HG02981 (cell line): ENCODE data around the gene CCDC60.

Source experiments
- ATAC-seq: cut with Tn5 transposase; IDR thresholded peaks from one replicate; pipeline ENCODE4 v1.9.1; 2021; ENCODE audit warnings: mild to moderate bottlenecking, moderate library complexity; ENCODE audit not compliant: unreplicated experiment

The CCDC60 gene

DNA sequence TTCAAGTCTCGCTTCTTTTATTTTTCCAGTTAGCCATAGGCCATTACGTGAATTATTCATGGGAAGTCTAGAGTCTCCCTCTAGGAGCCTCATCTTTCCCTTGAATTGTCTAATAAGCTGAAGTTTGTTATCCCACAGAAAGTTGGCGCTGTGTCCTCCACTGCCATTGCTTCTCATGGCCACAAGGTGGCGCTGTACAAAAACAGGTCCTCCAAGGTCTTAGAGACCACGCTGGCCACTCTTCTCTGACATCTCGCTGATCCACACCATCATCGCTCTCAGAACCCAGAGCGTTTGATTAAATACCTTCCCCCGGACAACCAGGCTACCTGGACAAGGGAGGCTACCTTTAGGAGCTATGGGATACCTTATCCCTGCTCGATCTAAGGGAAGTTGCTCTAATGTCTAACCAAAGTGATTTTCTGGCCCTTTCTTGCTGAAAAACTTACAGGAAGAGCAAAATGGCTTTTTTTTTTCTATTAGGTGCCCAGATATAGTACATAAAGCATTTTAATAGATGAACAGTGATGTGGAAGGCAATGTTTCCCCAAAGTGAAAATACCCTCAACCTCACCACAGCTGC lies 110.0 kb downstream of the CCDC60 start:
- peak; percentile 56 for ATAC-seq

DNA sequence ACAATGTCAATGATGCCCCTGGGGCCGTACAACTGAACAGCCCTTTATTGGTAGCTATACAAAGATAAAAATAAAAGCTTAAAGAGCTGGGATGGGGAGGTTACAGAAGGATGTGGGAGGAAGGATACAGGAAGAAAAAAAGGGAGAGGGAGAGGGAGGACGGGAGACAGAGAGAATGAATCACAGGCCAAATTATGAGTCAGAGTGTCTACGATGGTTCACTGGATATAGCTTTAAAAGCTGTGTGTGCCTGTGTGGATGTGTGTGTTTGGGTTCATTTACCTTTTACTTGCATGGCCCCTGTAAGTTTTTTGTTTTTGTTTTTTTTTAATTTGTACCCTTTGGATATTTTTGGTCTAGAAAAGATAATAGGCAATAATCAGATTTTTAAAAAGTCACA lies 111.9 kb downstream of the CCDC60 start:
- no peak for ATAC-seq

DNA sequence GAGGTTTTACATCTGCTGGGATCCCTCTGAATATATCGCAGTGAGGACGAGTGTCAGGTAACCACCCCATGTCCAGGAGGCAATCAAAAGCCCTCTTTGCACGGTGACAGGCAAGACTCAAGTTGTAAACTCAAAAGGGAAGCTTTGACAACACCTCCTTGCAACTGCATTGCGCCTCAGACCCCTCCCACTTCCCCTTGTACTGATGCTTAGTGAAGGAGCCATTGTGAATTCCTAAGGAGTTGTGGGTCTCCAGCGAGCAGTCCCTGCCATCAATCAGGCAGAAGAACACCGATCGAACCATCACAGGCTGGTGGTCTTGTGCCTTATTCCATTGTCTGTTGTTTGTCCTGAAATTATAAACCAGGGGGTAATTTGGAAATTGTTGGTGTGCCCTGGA lies 112.6 kb downstream of the CCDC60 start:
- ATAC-seq: no peak

DNA sequence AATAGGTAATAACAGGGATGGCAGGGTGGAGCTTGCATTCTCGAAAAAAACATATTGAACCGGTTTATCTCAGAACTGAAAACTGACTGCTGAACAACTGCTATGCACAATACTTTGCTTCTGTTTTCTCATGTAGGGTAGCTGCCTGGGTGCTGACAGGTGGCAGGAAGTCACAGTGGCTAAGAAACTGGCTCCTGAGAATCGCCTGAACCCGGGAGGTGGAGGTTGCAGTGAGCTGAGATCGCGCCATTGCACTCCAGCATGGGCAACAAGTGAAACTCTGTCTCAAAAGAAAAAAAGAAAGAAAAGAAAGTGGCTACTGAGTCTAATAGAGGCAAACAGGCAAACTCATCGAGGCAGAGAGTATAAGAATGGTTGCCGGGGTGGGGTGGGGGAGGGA lies 113.1 kb downstream of the CCDC60 start:
- ATAC-seq: no peak

DNA sequence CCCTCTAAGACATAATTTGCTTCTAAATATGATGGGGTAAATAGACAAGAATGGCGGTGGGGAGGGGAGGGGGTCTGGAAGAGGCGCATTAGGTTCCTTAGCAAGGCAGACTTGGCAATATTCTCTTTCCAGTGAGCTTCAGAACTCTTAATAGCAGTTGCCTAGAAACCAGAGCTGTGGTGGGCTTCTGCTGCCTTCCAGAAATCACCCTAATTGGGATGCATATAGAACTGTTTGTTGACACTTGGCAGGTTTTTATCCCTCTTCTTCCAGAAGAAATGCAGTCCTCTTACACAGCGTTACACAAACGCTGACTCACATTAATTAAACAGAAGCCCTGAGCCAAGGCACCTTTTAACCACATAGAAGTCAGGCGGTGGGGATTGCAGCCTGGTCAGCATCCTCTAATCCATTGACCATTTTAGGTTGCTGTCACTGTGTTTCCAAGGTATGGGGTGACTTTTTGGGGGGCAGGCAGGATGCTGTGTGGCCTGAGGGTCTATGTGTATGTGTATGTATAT lies 114.1 kb downstream of the CCDC60 start:
- ATAC-seq: no peak

DNA sequence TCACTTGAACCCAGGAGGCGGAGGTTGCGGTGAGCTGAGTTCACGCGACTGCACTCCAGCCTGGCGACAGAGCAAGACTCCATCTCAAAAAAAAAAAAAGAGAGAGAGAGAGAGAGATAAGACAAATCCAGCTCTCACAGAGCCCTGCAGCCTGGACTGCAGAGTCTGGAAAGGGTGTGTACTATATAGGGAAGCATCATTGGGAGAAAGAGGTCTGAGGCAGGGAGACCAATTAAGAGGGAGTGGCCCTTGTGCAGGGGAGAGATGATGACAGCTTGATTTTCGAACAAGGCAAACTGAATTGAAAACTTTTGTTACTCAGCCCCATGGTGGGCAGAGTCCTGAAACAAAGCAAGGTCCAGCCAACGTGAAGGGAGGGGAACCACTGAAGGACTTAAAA lies 116.2 kb downstream of the CCDC60 start:
- ATAC-seq: no peak

DNA sequence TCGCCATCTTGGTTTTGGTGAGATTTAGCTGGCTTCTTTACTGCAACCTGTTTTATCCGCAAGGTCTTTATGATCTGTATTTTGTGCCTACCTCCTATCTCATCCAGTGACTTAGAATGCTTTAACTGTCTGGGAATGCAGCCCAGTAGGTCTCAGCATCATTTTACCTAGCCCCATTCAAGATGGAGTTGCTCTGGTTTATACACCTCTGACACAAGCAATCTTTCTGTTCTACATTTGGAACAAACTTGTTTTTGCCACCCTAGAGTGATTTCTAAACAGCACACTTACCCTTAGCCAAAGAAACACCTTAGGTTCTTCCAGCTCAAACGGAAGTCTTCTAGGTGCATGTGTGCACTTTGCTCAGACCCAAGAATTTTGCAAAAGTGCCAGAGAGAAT lies 122.3 kb downstream of the CCDC60 start:
- ATAC-seq: no peak

DNA sequence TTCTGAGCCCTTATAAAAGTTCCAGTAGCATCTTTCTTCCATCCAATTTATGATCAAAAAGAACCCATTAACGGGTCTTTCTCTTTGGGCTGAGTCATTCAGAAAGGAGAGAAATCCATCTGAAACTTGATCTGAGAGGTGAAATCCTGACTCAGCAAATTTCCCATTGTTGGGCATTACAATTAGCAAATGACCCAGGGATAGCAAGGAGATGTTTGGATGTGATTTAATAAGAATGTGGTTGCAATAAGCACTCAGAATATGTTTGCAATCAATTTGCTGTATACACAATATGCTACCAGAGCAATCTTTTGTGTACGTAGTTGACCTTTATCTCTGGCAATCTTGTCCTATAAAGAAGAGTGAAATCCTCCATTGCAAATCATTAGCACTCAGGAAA lies 122.7 kb downstream of the CCDC60 start:
- ATAC-seq: no peak

DNA sequence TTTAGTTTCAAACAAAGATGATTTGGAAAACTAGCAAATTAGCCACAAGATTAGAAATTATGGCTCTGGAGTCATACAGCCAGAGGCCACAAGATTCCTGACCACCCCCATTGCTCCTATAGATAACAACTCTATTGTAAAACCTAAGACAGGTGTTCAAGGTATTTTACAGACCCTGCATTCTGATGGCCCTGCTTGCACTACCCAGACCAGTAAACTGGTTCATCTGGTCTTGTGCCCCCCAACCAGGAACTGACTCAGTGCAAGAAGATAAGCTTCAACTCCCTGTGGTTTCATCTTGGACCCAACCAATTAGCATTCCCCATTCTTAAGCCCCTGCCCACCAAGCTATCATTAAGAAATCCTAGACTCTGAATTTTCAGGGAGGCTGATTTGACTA lies 125.0 kb downstream of the CCDC60 start:
- no peak for ATAC-seq

DNA sequence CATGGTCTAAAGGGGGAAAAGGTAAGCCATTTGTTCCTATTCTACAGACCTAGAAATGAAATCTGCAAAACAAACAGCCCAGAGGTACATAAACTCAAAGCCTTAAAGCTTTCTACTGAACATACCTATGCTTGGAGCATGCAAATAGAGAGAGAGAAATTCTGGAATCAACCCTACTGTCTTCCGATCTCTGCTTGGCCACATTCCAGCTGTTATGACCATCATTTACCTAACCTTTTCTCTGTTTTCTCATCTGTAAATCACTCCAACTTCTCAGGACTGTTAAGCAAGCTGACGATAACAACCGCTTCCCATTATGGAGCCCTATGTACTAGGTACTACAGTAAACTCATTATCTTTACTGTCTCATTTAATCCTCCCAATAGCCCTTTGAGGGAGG lies 126.3 kb downstream of the CCDC60 start:
- ATAC-seq: no peak

DNA sequence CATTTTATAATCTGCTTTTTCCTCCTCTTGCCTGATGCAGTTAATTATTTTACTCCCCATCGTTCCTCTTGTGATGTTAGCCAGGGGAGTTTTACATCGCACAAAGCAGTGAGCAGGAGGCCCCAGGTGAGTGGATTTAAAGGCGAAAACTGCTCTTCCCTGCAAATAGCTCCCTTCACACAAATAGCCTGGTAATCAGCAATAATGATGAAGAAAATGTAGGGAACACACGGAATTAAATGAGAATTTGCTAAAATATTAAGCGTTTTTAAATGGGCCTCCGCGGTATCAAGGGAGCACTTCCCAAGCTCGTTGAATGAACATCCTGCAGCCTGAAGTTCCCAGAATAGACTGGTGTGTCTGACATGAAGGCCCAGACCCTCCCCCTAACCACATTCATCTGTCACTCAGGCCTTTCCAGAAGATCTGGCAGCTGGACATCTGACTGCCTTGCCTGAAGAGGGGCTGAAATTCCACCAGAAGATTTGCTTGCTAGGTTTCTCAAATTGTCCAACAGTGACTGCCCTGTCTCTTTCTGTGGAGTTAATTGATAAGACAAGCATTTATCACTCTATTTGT lies 127.2 kb downstream of the CCDC60 start:
- no peak for ATAC-seq

DNA sequence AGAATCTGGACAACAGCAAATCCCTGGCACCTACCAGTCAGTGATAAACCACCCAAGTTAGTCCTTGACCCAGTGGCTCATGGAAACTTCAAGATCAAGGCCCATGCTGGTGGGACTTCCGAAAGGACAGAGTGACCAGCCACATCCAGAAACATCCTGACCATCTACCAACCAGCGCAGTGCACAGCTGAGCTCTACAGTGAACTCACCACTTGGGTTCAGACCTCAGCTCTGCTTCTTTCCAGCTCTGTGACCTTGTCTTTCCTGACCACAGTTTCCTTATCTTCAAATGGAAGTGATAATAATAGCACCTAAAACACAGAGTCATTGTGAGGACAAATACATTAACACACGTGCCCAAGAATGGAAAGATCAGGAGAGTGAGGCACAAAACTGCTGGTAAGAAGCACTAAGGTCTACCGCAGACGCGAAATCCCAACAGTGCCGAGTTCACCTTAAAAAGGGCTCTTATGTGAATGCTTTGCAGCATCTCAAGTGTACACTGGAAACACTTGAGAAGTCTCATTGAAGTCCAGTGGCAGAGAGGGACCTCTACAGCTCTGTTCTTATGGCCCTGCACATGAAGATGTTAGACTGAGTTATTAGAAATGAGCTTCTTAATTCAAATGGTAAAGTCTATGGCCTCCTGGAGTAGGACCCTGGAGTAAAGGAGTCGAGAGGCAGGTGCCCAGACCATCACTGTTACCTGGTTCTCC lies 128.8 kb downstream of the CCDC60 start:
- no peak for ATAC-seq

DNA sequence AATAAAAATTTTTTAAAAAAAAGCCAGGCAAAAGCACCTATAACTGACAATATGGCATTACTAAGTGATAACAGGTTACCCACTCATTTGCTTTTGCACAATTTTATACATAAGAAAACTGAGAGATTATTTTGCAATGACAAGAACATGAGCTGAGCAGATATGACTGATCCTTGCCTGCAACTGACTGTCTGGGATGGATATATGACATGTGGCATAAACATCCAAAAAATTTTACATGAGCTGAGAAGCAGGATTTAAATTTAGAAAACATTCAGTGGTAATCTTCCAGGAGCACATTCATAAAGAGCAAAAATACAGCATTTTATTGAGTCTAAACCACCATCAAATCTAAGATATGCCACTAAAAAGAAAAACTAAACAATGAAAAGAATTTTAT lies 133.8 kb downstream of the CCDC60 start:
- ATAC-seq: no peak

DNA sequence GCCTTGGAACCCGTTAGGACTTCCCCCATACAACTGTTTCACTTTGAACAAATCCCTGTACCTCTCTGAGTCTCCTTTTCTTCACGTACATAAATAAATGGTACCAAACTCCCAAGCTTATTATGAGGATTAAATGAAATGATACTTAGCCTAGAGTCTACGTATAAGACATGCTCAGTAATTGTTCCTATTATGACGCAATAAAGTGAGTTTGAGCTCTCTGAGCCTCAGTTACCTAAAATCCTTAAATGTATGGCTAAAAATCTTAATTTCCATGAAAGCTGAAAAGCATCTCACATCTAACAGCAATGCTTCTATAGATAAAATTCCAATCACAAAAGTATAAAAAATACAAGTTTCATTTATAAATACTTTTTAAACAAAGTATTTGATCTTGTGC lies 141.1 kb downstream of the CCDC60 start:
- no peak for ATAC-seq

DNA sequence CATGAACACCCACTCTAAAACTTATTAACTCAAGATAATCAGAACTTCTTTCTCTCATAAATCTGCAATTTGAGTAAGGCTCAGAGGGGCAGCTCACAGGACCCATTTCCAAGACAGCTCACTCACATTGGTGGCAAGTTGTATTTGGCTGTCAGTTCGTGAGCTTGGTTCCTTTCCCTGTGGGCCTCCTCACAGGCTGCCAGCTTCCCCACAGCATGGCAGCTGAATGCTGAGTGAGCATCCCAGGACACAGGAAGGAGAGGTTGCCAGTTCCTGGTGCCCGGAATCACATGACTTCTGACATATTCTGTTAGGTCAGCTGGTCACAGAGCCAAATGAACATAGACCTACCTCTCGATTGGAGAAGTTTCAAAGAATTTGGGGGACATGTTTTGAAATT lies 142.4 kb downstream of the CCDC60 start:
- ATAC-seq: no peak

DNA sequence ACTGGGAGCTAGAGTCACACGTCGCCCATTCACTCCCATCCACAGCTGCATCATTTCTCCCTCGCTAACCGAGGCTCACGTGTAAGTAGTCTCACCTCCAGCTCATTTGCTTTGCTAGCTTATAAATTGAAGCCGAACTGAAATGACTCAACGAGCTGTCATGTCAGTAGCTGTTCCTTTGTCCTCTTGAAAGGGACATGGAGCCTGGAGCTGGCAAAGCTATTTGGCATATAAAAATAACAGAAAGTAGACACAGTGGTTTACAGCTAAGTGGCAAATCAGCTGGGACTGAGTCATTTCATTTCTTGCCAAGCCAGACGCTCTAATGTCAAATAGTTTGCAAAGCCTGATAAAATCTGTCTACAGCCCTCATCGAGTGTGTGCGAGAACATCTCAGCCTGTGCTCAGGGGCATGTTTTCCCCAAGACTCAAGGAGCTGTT lies 144.6 kb downstream of the CCDC60 start:
- no peak for ATAC-seq

DNA sequence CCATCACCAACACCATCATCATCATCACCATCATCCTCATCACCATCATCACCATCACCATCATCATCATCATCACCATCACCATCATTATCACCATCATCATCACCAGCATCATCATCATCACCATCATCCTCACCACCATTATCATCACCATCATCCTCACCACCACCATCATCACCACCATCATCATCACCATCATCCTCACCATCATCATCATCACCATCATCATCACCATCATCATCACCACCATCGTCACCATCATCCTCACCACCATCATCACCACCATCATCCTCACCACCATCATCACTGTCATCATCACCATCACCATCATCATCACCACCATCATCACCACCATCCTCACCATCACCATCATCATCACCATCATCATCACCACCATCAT lies 146.0 kb downstream of the CCDC60 start:
- no peak for ATAC-seq

DNA sequence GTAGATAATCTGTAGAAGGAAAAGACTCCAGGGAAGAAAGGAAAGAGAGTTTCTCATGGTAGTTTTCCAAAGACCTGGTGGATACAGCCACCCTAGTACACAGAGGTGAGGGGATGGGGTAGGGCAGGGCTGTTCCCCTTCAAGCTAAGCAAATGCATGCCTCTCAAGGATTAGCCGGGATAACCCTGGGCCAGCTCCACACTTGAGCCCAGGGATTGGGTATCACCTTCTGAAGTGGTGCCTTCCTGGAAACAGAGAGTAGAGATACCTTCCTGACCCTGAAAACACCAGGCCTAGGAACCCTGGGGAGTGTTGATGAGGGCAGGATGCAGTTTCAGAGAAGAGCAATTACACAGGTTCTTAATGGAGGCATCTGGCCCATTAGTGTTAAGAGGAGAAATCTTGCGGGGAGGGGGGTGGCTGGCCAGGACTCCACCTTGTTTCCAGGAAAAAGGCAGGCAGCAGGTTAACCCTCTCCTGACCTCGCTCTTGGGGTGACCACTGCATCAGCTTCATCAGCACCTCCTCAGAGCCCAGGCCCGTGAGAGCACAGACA lies 152.1 kb downstream of the CCDC60 start:
- ATAC-seq: no peak

DNA sequence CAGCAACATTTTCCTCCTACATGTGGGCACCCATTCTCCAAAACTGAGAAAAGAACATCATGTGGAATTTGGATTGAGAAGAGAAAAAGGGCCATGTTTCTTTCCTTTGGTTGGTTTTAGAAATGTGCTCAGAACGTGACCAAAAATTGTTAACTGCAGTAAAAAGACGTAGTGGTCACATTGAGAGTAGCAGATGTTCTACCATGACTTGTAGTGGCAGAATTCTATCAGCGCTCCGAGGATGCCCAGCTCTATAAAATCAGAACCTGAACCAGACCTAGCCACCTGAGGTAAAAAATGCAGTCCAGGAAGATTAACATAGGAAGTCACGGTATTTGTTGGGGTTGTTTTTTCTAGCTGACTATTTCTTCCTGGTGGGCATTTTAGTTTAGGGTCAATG lies 157.3 kb downstream of the CCDC60 start:
- no peak for ATAC-seq

DNA sequence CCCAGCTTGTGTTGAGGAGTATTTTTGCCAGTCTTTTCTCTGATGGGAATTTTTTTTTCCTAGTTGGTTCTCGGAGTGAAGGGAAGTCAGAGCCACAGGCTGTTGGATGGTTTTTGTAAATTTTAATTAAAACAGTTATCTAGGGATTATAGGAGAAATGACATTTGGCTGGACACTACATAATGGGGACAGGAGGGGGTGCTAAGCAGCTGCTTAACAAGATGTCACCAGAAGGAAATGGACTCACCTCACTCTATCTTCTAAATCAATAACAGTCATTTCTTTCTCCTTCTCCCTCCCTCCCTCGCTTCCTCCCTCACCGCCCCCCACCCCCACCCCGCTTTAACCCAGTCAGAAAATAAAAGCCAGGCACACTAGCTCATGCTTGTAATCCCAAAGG lies 165.7 kb downstream of the CCDC60 start:
- no peak for ATAC-seq

DNA sequence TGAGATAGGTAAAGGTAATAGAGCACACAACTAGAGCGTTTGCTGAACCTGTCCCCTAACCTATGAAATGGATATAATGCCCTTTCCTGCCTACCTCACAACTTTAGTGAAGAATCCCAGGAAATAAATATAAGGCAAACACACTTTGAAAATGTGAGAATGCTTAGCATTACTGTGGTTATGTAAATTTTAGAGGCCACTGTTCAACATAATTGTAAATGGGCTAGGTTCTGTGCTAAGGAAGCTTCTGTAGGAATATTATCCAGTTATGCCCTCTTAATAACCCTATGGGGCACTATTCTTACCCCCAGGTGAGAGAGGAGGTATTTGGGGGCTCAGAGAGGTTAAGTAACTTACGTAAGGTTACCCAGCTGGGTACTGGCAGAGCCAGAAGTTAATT lies 166.5 kb downstream of the CCDC60 start:
- no peak for ATAC-seq

DNA sequence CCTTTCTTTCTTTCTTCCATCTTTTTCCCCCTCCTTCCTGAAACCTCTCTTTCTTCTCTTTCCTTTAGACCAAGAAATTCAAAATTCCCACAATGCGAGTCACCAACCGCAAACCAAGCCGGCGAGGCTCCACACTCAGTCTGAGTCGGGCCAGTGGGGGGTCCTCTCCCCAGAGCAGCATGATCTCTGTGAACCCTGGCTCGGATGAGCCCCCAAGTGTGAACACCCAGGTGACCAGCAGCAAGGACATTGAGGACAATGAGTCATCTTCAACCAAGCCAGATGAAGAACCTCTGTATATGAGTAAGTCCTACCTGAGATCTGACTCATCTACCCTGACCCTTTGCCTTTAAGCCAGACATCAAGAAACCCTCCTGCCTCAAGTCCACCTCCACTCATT lies 170.5 kb downstream of the CCDC60 start:
- ATAC-seq: no peak
